DMS153 treated with DMSO at 0.1 percent for 48 hours (cell line): ENCODE data around the gene CFAP119.

Source experiments
- DNase-seq: peaks from one replicate; lab custom pipeline; 2025; ENCODE audit not compliant: unreplicated experiment; lab: John Stamatoyannopoulos, UW

The CFAP119 gene

DNA sequence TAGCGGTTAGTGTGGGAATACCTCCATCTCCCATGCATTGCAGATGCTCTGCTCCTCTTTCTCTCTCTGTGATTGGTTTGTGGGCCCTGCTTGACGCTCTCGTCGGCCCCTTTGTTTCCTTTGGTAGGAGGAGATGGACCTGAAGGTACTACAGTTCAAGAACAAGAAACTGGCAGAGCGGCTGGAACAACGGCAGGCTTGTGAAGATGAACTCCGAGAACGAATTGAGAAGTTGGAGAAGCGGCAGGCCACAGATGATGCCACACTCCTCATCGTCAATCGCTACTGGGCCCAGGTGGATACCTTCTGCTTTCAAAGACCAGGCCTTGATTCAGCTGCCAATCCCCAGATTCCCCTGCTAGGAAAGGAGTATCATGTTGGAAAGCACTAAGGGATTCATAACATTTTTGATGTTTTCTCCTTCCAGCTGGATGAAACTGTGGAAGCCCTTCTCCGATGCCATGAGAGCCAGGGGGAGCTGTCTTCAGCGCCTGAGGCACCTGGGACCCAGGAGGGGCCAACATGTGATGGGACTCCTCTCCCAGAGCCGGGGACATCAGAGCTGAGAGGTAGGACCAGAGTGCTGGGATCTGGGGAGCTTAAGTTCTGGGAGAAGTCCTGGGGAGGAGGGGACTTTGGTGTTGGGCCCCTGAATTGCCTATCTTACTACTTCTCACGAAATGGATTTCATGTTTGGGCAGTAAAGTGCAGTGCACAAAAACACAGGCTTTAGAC is 1.3 kb upstream of the CFAP119 start:
- DNase-seq = no peak

DNA sequence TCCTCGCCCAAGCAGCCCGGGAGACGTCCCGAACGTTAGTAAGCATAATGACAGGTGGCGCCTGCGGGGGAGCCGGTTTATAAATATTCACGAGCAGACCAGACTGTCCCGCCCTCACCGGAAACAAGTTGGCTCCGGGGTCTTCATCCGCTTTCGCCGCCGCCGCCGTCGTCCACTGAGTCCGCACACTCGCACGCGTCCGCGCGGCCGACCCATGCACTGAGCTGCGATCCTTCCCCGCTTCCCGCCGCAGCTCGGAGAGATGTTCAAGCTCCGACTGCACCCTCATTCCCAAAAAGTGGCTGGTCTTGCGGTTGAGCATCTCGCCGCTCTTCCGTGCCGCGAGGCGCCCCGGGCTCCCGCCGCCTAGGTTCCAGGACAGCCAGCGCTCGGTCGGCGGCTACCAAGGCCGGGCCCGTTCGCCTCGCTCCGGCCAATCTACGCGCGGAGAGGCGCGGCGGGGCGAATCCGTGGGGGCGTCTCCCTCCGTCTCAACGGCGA is 385 bp downstream of the CFAP119 start:
- DNase-seq = no peak

- DNase-seq = no peak
Measured at GRCh38 chr16:30760577-30761426, 1.1 kb downstream of the CFAP119 start.

GRCh38 chr16:30760001-30760559 is 1.8 kb downstream of the CFAP119 start:
- no peak for DNase-seq

DNA sequence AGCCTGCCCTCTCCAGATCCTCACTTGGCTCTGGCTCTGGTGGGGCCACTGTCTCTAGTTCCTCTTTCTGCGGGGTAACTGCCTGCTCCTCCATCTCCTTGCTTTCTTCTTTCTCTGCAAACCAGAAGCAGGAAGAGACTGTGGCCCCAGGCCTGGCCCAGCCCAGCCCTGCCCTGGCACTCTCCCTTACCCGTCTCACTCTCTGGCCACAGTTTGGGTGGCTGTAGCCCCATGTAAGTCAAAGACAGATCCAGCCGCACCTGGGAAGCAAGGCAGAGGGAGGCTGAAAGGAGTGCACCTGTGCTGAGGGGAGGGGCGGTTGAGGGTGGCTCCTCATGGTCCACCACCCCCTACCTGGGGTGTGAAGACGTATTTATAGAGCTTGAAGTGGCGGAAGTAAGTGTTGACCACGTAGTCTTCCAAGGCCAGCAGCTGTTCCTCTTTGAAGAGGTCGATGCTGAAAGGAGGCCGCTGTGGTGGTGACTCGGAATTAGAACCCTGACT is 2.8 kb downstream of the CFAP119 start:
- DNase-seq = no peak

GRCh38 chr16:30757316-30757715 is 4.5 kb downstream of the CFAP119 start:
- DNase-seq = no peak

DNA sequence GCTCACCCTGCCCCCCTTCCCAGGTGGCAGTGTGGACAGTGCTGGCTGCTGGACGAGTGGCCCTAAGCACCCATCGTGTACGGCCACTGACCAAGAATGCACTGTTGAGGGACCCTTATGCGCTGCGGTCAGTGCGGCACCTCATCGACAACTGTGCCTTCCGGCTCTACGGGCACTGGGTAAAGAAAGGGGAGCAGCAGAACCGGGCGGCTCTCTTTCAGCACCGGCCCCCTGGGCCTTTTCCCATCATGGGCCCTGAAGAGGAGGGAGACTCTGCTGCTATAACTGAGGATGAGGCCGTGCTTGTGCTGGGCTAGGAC is 5.1 kb downstream of the CFAP119 start:
- DNase-seq = no peak

- no peak for DNase-seq
Measured at GRCh38 chr16:30755955-30756780, 5.7 kb downstream of the CFAP119 start.

DNA sequence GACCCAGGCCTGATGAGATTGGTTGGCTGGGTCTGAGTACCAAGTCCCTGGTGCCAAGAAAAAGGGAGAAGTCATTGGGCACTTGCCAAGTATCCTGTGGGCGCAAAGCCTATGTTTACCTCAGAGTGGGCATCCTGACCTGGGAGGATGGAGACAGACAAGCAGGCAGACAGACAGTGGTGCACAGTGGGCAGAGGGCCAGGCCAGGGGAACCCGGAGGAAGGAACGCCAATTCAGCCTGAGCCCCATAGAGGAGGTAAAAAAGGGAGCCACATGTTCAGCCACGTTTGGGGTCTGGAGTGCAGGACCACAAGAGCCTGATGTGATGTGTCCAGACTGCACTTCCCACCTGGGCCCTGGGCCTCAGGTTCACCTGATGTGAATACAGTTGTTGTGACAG is 8.3 kb downstream of the CFAP119 start:
- no peak for DNase-seq

DNA sequence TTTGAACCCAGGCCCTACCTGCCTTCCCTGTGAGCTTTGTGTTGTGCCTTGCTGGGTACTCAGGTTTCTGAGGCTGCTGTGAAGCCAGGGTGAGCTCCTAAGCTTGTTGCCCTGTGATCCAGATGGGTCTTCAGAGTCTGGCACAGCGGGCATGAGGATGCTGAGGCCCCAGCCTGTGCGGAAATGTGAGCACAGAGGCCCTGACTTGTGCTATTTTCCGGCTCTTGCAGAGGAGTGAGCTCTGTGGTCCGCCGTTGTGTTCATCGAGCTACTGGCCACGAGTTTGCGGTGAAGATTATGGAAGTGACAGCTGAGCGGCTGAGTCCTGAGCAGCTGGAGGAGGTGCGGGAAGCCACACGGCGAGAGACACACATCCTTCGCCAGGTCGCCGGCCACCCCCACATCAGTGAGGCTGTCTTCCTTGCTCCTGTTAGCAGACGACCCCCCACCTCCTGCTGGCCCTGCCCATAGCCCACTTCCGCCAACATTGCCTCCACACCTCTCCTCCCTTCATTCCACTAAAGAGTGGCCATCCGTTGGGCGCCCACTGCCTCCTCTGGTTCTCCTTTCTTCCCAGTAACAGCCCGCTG is 10.9 kb downstream of the CFAP119 start:
- no peak for DNase-seq

- DNase-seq = no peak
Measured at GRCh38 chr16:30750201-30750600, 11.7 kb downstream of the CFAP119 start.

GRCh38 chr16:30748634-30749445 is 13.0 kb downstream of the CFAP119 start:
- DNase-seq = no peak

GRCh38 chr16:30747799-30748633 is 13.8 kb downstream of the CFAP119 start, which contains the start of gene PHKG2:
Gene PHKG2 (plus strand): TSS chr16:30748425. CDS start chr16:30748821, 396 bp downstream.
- peak; percentile 98 for DNase-seq

GRCh38 chr16:30747331-30747730 is 14.5 kb downstream of the CFAP119 start:
- DNase-seq = no peak

DNA sequence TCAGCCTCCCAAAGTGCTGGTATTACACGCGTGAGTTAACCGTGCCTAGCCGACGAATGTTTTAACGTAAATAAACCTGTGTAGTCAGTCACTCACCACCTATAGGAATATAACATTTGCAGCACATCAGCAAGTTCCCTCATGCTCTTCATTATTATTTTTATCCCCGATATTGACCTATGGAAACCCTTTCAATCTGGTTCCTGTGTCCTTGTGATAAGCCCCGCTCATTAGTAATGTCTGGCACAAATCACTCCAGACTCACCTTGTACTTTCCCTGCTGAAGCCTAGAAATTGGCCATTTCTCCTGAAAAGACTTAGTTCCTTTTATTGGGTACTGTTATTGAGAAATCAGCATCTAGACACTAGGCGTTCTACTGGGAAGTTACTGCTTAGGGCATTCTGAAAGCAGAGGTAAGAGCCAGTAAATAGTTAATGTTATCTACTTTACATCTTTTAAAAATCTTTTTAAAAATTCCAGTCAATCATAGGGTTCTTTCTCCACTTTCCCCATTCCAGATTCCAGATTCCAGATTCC is 15.2 kb downstream of the CFAP119 start:
- DNase-seq = no peak

DNA sequence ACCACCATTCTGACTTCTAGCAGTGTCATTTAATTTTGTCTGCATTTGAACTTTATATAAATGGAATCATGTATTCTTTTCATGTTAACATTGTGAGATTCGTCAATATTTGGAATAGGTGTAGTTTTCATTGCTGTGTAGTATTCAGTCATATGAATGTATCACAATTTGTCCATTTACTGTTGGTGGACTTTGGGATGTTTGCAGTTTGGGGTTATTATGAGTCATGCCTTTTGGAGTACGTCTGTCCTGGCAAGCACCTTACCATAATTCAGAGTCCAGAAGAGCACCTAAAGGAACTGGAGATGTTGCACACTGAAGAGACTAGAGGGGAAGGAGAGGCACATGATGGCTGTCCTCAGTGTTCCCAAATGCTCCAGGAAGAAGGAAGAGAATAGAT is 16.8 kb downstream of the CFAP119 start:
- no peak for DNase-seq

DNA sequence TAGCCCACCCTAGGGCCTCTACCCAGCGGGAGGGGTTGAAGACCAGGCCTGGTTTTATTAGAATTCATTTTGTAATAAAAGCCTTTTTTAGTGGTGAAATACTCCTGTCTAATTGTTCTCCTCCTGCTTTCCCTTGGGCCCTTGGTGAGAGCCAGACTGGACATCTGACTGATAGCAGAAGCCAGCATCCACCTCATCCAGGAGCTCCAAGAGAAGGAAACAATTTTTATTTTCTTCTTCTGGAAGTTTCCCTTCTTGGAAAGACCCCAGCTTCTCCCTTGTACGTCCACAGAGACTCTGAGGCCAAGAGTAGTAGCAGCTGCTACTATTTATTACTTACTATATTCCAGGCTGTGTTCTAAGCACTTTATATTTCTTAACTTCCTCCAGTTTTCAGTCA is 17.7 kb downstream of the CFAP119 start:
- no peak for DNase-seq

GRCh38 chr16:30743716-30744115 is 18.1 kb downstream of the CFAP119 start:
- DNase-seq = no peak
